ENCODE data around the gene PRRX2. TPM values are rescaled to one million over a fixed set of nuclear protein-coding genes. Genes with fewer than 3 reads are reported as not detected.

Gene PRRX2
- total RNA-seq, 4 donors from 2014 or later, result 2.9 to 10.6 (median 8.1) TPM

GRCh38 chr9:129648092-129648763 is 17.2 kb upstream of the PRRX2 start:
- Histone ChIP-seq H3K36me3 (no peaks in the 10 kb centered on the region), H3K27me3 (no peaks in the 10 kb centered on the region), H3K9me3 (no peaks in the 10 kb centered on the region), H3K27ac (no peak overlapping the region), H3K4me3 (replicated peaks in 1 of 3) (no peak overlapping the region), H3K4me1 (no peaks in the 10 kb centered on the region)
- DNase-seq, result no peak
- TF ChIP-seq CTCF (IDR thresholded peaks at IDR 0.05) (no peak), POLR2A (IDR thresholded peaks at IDR 0.05) (no peak)
- intact Hi-C loops (cut with DNase I), result loop anchor here (5.0 to 10.0 kb wide), 2 partner anchors 87 to 139 kb away; no protein-coding TSS in a partner anchor
- 62 to 66% methylated on average over 16 of the region's 16 CpGs for WGBS, 2 donors

DNA sequence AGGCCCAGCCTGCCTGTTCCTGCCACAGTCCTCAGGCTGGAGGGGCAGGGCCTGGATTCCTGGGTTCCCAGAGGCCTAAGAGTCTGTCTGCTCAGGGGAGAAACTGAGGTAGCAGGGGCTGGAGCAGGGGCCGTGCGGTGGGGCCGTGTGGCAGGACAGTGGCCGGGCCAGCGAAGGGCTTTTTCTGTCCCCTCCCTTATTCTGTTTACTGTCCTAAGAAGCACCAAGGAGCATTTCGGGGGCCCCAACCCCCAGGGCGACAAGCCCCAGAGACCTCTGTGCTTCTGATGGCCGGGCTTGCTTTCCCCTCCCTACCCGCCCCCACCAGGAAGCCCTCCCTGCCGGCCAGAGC is 16.7 kb upstream of the PRRX2 start:
- 67 to 72% methylated on average over 6 to 10 of the region's 10 CpGs for WGBS, 2 donors
- intact Hi-C loops (cut with DNase I), result loop anchor here (5.0 to 10.0 kb wide), 2 partner anchors 86 to 139 kb away; no protein-coding TSS in a partner anchor
- DNase-seq, result no peak

GRCh38 chr9:129649726-129650679 is 15.4 kb upstream of the PRRX2 start:
- WGBS, 2 donors, result 76 to 77% methylated on average over 17 to 20 of the region's 20 CpGs
- Histone ChIP-seq H3K9me3 (no peaks in the 10 kb centered on the region), H3K27me3 (no peaks in the 10 kb centered on the region), H3K27ac (no peak overlapping the region), H3K4me3 (replicated peaks in 1 of 3) (no peak overlapping the region), H3K4me1 (no peaks in the 10 kb centered on the region), H3K36me3 (no peaks in the 10 kb centered on the region)
- no peak for DNase-seq
- intact Hi-C loops (cut with DNase I), result loop anchor here (5.0 to 10.0 kb wide), 2 partner anchors 85 to 137 kb away; no protein-coding TSS in a partner anchor
- no peak for TF ChIP-seq POLR2A (IDR thresholded peaks at IDR 0.05)
- no peak for TF ChIP-seq CTCF (IDR thresholded peaks at IDR 0.05)

More for the DNA sequence above, 16.7 kb upstream of the PRRX2 start:
- H3K9me3 ChIP-seq, result no peaks in the 10 kb centered on the region
- no peak overlapping the region for H3K4me3 ChIP-seq (replicated peaks in 1 of 3)
- H3K27me3 ChIP-seq, result no peaks in the 10 kb centered on the region
- no peaks in the 10 kb centered on the region for H3K36me3 ChIP-seq
- no peak overlapping the region for H3K27ac ChIP-seq
- no peaks in the 10 kb centered on the region for H3K4me1 ChIP-seq
- TF ChIP-seq POLR2A (IDR thresholded peaks at IDR 0.05) (no peak), CTCF (IDR thresholded peaks at IDR 0.05) (no peak)

DNA sequence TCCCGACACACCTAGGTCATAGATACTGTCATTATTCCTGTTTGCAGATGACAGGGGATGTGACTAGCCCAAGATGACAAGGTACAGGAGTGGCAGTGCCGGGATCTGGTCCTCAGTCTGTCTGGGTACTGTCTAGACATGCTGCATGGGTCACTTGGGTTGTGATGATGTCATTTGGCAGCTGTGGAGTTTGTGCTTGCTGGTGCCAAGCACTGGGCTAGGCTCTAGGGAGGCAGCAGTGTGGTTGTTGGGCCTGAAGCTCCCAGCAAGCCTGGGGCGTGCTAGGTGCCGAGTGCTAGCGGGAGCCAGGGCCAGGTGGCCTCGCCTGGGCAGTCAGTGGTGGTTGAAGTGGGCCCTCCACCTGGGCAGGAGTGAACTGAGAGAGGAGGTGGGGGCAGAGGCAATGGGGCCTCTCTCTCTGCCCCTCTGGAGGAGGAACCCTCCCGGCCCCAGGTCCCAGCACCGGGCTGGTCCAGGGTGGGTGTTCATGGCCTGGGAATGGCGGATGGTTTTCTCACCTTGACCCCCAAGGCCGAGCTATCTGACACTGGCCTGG is 14.7 kb upstream of the PRRX2 start:
- H3K9me3 ChIP-seq, result no peaks in the 10 kb centered on the region
- H3K27me3 ChIP-seq, result no peaks in the 10 kb centered on the region
- no peak overlapping the region for H3K4me3 ChIP-seq (replicated peaks in 1 of 3)
- intact Hi-C loops (cut with DNase I), result no loop called here
- H3K36me3 ChIP-seq, result no peaks in the 10 kb centered on the region
- WGBS, 2 donors, result 67 to 87% methylated on average over 6 to 10 of the region's 10 CpGs
- DNase-seq, result no peak
- H3K4me1 ChIP-seq, result no peaks in the 10 kb centered on the region
- H3K27ac ChIP-seq, result no peak overlapping the region
- TF ChIP-seq CTCF (IDR thresholded peaks at IDR 0.05), result no peak
- TF ChIP-seq POLR2A (IDR thresholded peaks at IDR 0.05), result no peak
